Measurements from ENCODE around the gene UTP15.
A peak's percentile ranks its signal among the peaks of the same experiment; 100 is the strongest.

Gene UTP15

DNA sequence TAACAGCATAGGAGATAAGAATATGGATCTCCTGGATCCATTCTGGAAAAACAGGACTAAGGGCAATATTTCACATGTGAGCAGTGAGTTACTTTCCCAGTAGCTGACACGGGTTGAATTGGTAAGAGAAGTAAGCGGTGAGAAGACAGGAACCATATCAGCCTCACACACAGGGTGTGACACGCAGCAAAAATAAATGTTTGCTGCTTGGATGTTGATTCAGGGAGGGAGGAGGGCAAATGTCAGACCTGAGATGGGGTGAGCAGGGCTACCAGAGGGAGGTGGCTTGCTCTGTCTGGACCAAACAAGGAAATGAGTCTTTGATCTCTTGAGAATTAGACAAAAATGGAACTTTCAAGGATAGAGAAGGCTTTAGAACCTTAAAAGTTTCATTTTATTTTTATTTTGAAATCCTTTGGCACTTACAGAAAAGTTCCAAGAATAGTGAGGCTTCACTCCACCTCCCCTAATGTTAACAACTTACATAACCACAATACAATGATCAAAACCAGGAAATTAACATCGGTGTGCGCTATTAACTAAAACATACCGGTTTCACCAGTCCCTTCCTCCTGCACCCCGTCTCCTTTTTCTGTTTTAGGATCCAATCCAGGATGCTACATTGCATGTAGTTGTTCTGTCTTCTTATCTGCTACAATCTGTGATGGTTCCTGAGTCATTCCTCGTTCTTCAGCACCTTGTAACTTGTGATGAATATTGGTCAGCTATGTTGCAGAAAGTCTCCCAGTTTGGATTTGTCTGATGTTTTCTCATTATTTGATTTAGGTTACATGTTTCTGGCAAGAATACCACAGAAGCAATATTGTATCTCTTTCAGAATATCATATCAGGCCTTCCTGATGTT is 39.9 kb downstream of the UTP15 start:
- DNase-seq (ENCODE audit: low spot score) = no peak
- CTCF ChIA-PET = interaction anchor here (1.0 to 1.6 kb wide), 2 partner anchors 14 to 175 kb away, joined by 4 to 8 read pairs; no protein-coding TSS in a partner anchor
- H3K27ac ChIP-seq = no peak overlapping the region
- TF ChIP-seq CTCF (conservative IDR thresholded peaks at IDR 0.05; ENCODE audit: low read depth) = no peak
- POLR2A ChIA-PET (ENCODE audit: low non-redundant PET) = no interaction called here

- CTCF ChIA-PET = interaction anchor here (0.6 to 1.6 kb wide), 4 partner anchors 15 to 663 kb away, joined by 3 to 8 read pairs (median 4); no protein-coding TSS in a partner anchor
- DNase-seq (ENCODE audit: low spot score) = no peak
- H3K27ac ChIP-seq = no peak overlapping the region
- TF ChIP-seq CTCF (conservative IDR thresholded peaks at IDR 0.05; ENCODE audit: low read depth) = no peak
- POLR2A ChIA-PET (ENCODE audit: low non-redundant PET) = no interaction called here
Observed at GRCh38 chr5:73606206-73606753, 40.7 kb downstream of the UTP15 start.

DNA sequence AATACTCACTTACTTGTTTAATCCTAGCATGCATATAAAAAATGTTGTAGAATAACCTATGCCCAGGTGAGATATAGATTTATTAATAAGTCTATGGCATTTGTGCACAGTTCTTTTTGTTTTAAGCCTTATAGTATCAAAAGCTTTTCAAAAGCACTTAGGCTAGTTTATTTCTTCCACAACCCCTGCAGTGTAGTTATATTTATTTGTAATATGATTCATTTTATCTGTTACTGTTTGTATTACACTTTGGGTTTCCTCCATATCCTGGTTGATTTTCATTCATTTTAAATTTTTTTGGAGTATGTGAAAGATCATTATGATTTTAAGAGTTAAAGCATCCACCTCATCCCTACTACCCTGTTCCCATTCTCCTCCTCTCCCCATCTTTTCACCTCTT is 41.7 kb downstream of the UTP15 start:
- H3K27ac ChIP-seq = no peak overlapping the region
- no peak for TF ChIP-seq CTCF (conservative IDR thresholded peaks at IDR 0.05; ENCODE audit: low read depth)
- CTCF ChIA-PET = interaction anchor here (0.5 to 1.6 kb wide), 2 partner anchors 26 to 173 kb away, joined by 3 to 8 read pairs; no protein-coding TSS in a partner anchor
- DNase-seq (ENCODE audit: low spot score) = no peak
- POLR2A ChIA-PET (ENCODE audit: low non-redundant PET) = interaction anchor here (0.7 kb wide), 1 partner anchor 10 kb away, joined by 3 read pairs; no protein-coding TSS in a partner anchor

DNA sequence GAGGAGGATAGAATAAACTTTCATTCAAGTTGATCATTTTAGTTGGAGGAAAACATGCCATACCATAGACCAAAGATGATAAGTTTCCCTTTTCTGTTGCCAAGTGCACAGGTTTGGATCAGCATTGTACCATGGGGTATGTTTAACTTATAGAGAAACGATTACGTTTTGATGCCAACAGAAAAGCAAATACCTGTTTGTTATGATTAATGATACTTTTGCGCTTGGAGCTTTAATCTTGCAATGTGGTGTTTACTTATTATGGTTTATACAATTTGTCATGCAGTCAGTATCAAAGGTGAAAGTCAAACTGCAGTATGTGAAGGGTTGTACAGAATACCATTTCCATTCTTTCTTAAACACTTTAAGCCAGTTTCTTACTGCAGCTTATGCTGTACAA is 47.3 kb downstream of the UTP15 start:
- ChIA-PET POLR2A (ENCODE audit: low non-redundant PET) (no interaction called here), CTCF (interaction anchor here (1.6 kb wide), 1 partner anchor 22 kb away, joined by 6 read pairs; no protein-coding TSS in a partner anchor)
- DNase-seq (ENCODE audit: low spot score) = no peak
- TF ChIP-seq CTCF (conservative IDR thresholded peaks at IDR 0.05; ENCODE audit: low read depth) = no peak
- H3K27ac ChIP-seq = no peak overlapping the region

GRCh38 chr5:73615085-73615484 is 49.5 kb downstream of the UTP15 start:
- POLR2A ChIA-PET (ENCODE audit: low non-redundant PET) = no interaction called here

More at GRCh38 chr5:73615085-73615484, 49.5 kb downstream of the UTP15 start:
- no peak for TF ChIP-seq CTCF (conservative IDR thresholded peaks at IDR 0.05; ENCODE audit: low read depth)
- CTCF ChIA-PET = interaction anchor here (0.7 to 1.2 kb wide), 2 partner anchors 9 to 23 kb away, joined by 3 to 4 read pairs; no protein-coding TSS in a partner anchor
- DNase-seq (ENCODE audit: low spot score) = peak; percentile 89
- no peak overlapping the region for H3K27ac ChIP-seq
